Mononuclear cell (primary cell): ENCODE measurements around the gene CDK11B. TPM values are rescaled to one million over a fixed set of nuclear protein-coding genes. Genes with fewer than 3 reads are reported as not detected.

ENCODE experiments used
- H3K27me3 ChIP-seq: 2 replicates; pipeline ENCODE4 v1.6.0; 2011; ENCODE audit warnings: low read length, control low read depth; ENCODE audit not compliant: insufficient read depth
- H3K4me1 ChIP-seq: 2 replicates; pipeline ENCODE4 v1.5.1; 2011; ENCODE audit warnings: mild to moderate bottlenecking, low read length, control low read depth; ENCODE audit not compliant: insufficient read depth
- H3K4me3 ChIP-seq: 2 replicates; pipeline ENCODE4 v1.5.1; 2011; ENCODE audit warnings: mild to moderate bottlenecking, low read length, moderate library complexity
- H3K9me3 ChIP-seq: 2 replicates; pipeline ENCODE4 v1.5.1; 2011; ENCODE audit warnings: low read depth, mild to moderate bottlenecking, control low read depth, low read length
- total RNA-seq: library from RNA; depleted of rRNA; stranded (reverse); fragments of >200 nt; gene quantifications from one replicate; pipeline ENCODE4 v1.2.3, GENCODE V29; 2012

The CDK11B gene
- total RNA-seq, 1 donor = 9.3 TPM

- no peaks in the 10 kb centered on the region for H3K9me3 ChIP-seq
- H3K27me3 ChIP-seq = peaks cover 3% of the 10 kb centered on the region
- peaks cover 5% of the 10 kb centered on the region for H3K4me1 ChIP-seq
- no peak overlapping the region for H3K4me3 ChIP-seq
These were observed 30.7 kb downstream of the CDK11B start for GRCh38 chr1:1627829-1628753.

GRCh38 chr1:1627261-1627828 is 31.5 kb downstream of the CDK11B start:
- Histone ChIP-seq H3K9me3 (no peaks in the 10 kb centered on the region), H3K4me3 (no peak overlapping the region), H3K27me3 (peaks cover 3% of the 10 kb centered on the region), H3K4me1 (peaks cover 5% of the 10 kb centered on the region)

- Histone ChIP-seq H3K4me3 (no peak overlapping the region), H3K4me1 (peaks cover 5% of the 10 kb centered on the region), H3K27me3 (no peaks in the 10 kb centered on the region)
These were observed 32.3 kb downstream of the CDK11B start for GRCh38 chr1:1626207-1627141.

GRCh38 chr1:1625824-1626206 is 33.0 kb downstream of the CDK11B start:
- Histone ChIP-seq H3K9me3 (no peaks in the 10 kb centered on the region), H3K27me3 (no peaks in the 10 kb centered on the region), H3K4me1 (peaks cover 5% of the 10 kb centered on the region), H3K4me3 (no peak overlapping the region)

More at GRCh38 chr1:1626207-1627141, 32.3 kb downstream of the CDK11B start:
- no peaks in the 10 kb centered on the region for H3K9me3 ChIP-seq

GRCh38 chr1:1625404-1625775 is 33.4 kb downstream of the CDK11B start:
- Histone ChIP-seq H3K9me3 (no peaks in the 10 kb centered on the region), H3K27me3 (no peaks in the 10 kb centered on the region), H3K4me1 (peaks cover 1% of the 10 kb centered on the region), H3K4me3 (no peak overlapping the region)

GRCh38 chr1:1624443-1625403 is 34.1 kb downstream of the CDK11B start:
- no peaks in the 10 kb centered on the region for H3K9me3 ChIP-seq
- H3K27me3 ChIP-seq = no peaks in the 10 kb centered on the region
- H3K4me1 ChIP-seq = no peaks in the 10 kb centered on the region
- no peak overlapping the region for H3K4me3 ChIP-seq

- Histone ChIP-seq H3K9me3 (no peaks in the 10 kb centered on the region), H3K4me3 (no peak overlapping the region), H3K27me3 (no peaks in the 10 kb centered on the region), H3K4me1 (no peaks in the 10 kb centered on the region)
These were observed 35.0 kb downstream of the CDK11B start for GRCh38 chr1:1623631-1624442.

- no peaks in the 10 kb centered on the region for H3K4me1 ChIP-seq
- H3K4me3 ChIP-seq = no peak overlapping the region
- no peaks in the 10 kb centered on the region for H3K9me3 ChIP-seq
- H3K27me3 ChIP-seq = no peaks in the 10 kb centered on the region
These were observed 35.6 kb downstream of the CDK11B start for GRCh38 chr1:1623181-1623630.

- H3K4me3 ChIP-seq = no peak overlapping the region
- no peaks in the 10 kb centered on the region for H3K27me3 ChIP-seq
- H3K4me1 ChIP-seq = no peaks in the 10 kb centered on the region
- no peaks in the 10 kb centered on the region for H3K9me3 ChIP-seq
These were observed 36.1 kb downstream of the CDK11B start for GRCh38 chr1:1622788-1623094.

- Histone ChIP-seq H3K27me3 (no peaks in the 10 kb centered on the region), H3K9me3 (no peaks in the 10 kb centered on the region), H3K4me3 (no peak overlapping the region), H3K4me1 (no peaks in the 10 kb centered on the region)
These were observed 36.6 kb downstream of the CDK11B start for GRCh38 chr1:1622010-1622787.

GRCh38 chr1:1621173-1622009 is 37.4 kb downstream of the CDK11B start:
- H3K4me3 ChIP-seq = no peak overlapping the region
- no peaks in the 10 kb centered on the region for H3K27me3 ChIP-seq
- peaks cover 8% of the 10 kb centered on the region for H3K4me1 ChIP-seq
- H3K9me3 ChIP-seq = no peaks in the 10 kb centered on the region

GRCh38 chr1:1620433-1621139 is 38.2 kb downstream of the CDK11B start:
- Histone ChIP-seq H3K4me3 (no peak overlapping the region), H3K9me3 (no peaks in the 10 kb centered on the region), H3K27me3 (no peaks in the 10 kb centered on the region), H3K4me1 (peaks cover 11% of the 10 kb centered on the region)
